ENCODE results near the gene EPOP.

GRCh38 chr17:38691154-38691553 is 16.4 kb upstream of the EPOP start:
- TF ChIP-seq CTCF (conservative IDR thresholded peaks at IDR 0.05; ENCODE audit: low read length) (no peak), EZH2phosphoT487 (IDR thresholded peaks at IDR 0.05; ENCODE audit: borderline replicate concordance) (no peak)

All from Loucy (cell line).